ENCODE data around the gene SCNN1B. TPM values are rescaled to one million over a fixed set of nuclear protein-coding genes. Genes with fewer than 3 reads are reported as not detected.

Gene SCNN1B
- polyA plus RNA-seq, 1 donor from 2014 or later, result not detected

- Histone ChIP-seq H2AFZ (ENCODE audit: low read depth, low read length) (no peak overlapping the region), H3K9me2 (ENCODE audit: insufficient read depth, low read length) (no peaks in the 10 kb centered on the region), H3K27ac (ENCODE audit: low read length) (no peak overlapping the region), H3F3A (ENCODE audit: insufficient read depth, low read length, poor library complexity, severe bottlenecking) (no peaks in the 10 kb centered on the region), H3K36me3 (ENCODE audit: insufficient read depth, low read length) (no peaks in the 10 kb centered on the region), H3K79me2 (replicated peaks; ENCODE audit: insufficient read depth, low read length) (no peaks in the 10 kb centered on the region), H3K4me2 (ENCODE audit: low read length) (no peak overlapping the region), H3K9ac (ENCODE audit: low read length) (no peak overlapping the region), H3K27me3 (ENCODE audit: insufficient read depth, low read depth, low read length) (no peaks in the 10 kb centered on the region), H4K20me1 (ENCODE audit: insufficient read depth) (no peaks in the 10 kb centered on the region), H3K9me3 (ENCODE audit: low read length) (no peaks in the 10 kb centered on the region), H3K4me3 (ENCODE audit: low read length) (no peak overlapping the region)
- TF ChIP-seq, protein P1, sequence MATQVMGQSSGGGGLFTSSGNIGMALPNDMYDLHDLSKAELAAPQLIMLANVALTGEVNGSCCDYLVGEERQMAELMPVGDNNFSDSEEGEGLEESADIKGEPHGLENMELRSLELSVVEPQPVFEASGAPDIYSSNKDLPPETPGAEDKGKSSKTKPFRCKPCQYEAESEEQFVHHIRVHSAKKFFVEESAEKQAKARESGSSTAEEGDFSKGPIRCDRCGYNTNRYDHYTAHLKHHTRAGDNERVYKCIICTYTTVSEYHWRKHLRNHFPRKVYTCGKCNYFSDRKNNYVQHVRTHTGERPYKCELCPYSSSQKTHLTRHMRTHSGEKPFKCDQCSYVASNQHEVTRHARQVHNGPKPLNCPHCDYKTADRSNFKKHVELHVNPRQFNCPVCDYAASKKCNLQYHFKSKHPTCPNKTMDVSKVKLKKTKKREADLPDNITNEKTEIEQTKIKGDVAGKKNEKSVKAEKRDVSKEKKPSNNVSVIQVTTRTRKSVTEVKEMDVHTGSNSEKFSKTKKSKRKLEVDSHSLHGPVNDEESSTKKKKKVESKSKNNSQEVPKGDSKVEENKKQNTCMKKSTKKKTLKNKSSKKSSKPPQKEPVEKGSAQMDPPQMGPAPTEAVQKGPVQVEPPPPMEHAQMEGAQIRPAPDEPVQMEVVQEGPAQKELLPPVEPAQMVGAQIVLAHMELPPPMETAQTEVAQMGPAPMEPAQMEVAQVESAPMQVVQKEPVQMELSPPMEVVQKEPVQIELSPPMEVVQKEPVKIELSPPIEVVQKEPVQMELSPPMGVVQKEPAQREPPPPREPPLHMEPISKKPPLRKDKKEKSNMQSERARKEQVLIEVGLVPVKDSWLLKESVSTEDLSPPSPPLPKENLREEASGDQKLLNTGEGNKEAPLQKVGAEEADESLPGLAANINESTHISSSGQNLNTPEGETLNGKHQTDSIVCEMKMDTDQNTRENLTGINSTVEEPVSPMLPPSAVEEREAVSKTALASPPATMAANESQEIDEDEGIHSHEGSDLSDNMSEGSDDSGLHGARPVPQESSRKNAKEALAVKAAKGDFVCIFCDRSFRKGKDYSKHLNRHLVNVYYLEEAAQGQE (IDR thresholded peaks at IDR 0.05; ENCODE audit: borderline replicate concordance), result no peak
These were observed 18.5 kb upstream of the SCNN1B start for GRCh38 chr16:23283571-23283970.

- Histone ChIP-seq H4K20me1 (ENCODE audit: insufficient read depth) (no peaks in the 10 kb centered on the region), H3K27ac (ENCODE audit: low read length) (no peak overlapping the region), H3K9me3 (ENCODE audit: low read length) (no peaks in the 10 kb centered on the region), H3K27me3 (ENCODE audit: insufficient read depth, low read depth, low read length) (no peaks in the 10 kb centered on the region), H3K79me2 (replicated peaks; ENCODE audit: insufficient read depth, low read length) (no peaks in the 10 kb centered on the region), H3K4me2 (ENCODE audit: low read length) (no peak overlapping the region), H3K36me3 (ENCODE audit: insufficient read depth, low read length) (no peaks in the 10 kb centered on the region), H3K9me2 (ENCODE audit: insufficient read depth, low read length) (no peaks in the 10 kb centered on the region), H3F3A (ENCODE audit: insufficient read depth, low read length, poor library complexity, severe bottlenecking) (no peaks in the 10 kb centered on the region), H3K9ac (ENCODE audit: low read length) (no peak overlapping the region), H2AFZ (ENCODE audit: low read depth, low read length) (no peak overlapping the region), H3K4me3 (ENCODE audit: low read length) (no peak overlapping the region)
- TF ChIP-seq, protein P1 (IDR thresholded peaks at IDR 0.05; ENCODE audit: borderline replicate concordance), result no peak
These were observed 17.5 kb upstream of the SCNN1B start for GRCh38 chr16:23284584-23284983.

GRCh38 chr16:23286131-23286532 is 16.0 kb upstream of the SCNN1B start:
- Histone ChIP-seq H3K27me3 (ENCODE audit: insufficient read depth, low read depth, low read length) (no peaks in the 10 kb centered on the region), H3K9me2 (ENCODE audit: insufficient read depth, low read length) (no peaks in the 10 kb centered on the region), H3F3A (ENCODE audit: insufficient read depth, low read length, poor library complexity, severe bottlenecking) (no peaks in the 10 kb centered on the region), H3K79me2 (replicated peaks; ENCODE audit: insufficient read depth, low read length) (no peaks in the 10 kb centered on the region), H3K9ac (ENCODE audit: low read length) (no peak overlapping the region), H3K4me2 (ENCODE audit: low read length) (no peak overlapping the region), H2AFZ (ENCODE audit: low read depth, low read length) (no peak overlapping the region), H3K36me3 (ENCODE audit: insufficient read depth, low read length) (no peaks in the 10 kb centered on the region), H3K4me3 (ENCODE audit: low read length) (no peak overlapping the region), H4K20me1 (ENCODE audit: insufficient read depth) (no peaks in the 10 kb centered on the region), H3K9me3 (ENCODE audit: low read length) (no peaks in the 10 kb centered on the region), H3K27ac (ENCODE audit: low read length) (no peak overlapping the region)
- no peak for TF ChIP-seq TAF1 (IDR thresholded peaks at IDR 0.05; ENCODE audit: low read depth)
- no peak for TF ChIP-seq EP300 (conservative IDR thresholded peaks at IDR 0.05; ENCODE audit: poor library complexity, severe bottlenecking)
- TF ChIP-seq POLR2AphosphoS5 (IDR thresholded peaks at IDR 0.05), result no peak
- no peak for TF ChIP-seq SMC3 (conservative IDR thresholded peaks at IDR 0.05; ENCODE audit: poor library complexity)
- TF ChIP-seq EZH2 (IDR thresholded peaks at IDR 0.05; ENCODE audit: borderline replicate concordance, insufficient read depth, low read length, poor library complexity, severe bottlenecking), result no peak
- TF ChIP-seq RAD21 (conservative IDR thresholded peaks at IDR 0.05), result no peak
- TF ChIP-seq, protein P1 (IDR thresholded peaks at IDR 0.05; ENCODE audit: borderline replicate concordance), result no peak
- TF ChIP-seq MXI1 (conservative IDR thresholded peaks at IDR 0.05; ENCODE audit: poor library complexity, severe bottlenecking), result no peak
- TF ChIP-seq, protein P2, sequence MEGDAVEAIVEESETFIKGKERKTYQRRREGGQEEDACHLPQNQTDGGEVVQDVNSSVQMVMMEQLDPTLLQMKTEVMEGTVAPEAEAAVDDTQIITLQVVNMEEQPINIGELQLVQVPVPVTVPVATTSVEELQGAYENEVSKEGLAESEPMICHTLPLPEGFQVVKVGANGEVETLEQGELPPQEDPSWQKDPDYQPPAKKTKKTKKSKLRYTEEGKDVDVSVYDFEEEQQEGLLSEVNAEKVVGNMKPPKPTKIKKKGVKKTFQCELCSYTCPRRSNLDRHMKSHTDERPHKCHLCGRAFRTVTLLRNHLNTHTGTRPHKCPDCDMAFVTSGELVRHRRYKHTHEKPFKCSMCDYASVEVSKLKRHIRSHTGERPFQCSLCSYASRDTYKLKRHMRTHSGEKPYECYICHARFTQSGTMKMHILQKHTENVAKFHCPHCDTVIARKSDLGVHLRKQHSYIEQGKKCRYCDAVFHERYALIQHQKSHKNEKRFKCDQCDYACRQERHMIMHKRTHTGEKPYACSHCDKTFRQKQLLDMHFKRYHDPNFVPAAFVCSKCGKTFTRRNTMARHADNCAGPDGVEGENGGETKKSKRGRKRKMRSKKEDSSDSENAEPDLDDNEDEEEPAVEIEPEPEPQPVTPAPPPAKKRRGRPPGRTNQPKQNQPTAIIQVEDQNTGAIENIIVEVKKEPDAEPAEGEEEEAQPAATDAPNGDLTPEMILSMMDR (IDR thresholded peaks at IDR 0.05; ENCODE audit: poor library complexity, severe bottlenecking), result no peak
